Neutrophil (primary cell): ENCODE measurements around the gene PBRM1.
A peak's percentile ranks its signal among the peaks of the same experiment; 100 is the strongest.

ENCODE experiments used
- H3K27ac ChIP-seq: fragments of 200-600 bp; sonication (generic); 2 replicates; pipeline ENCODE4 v1.5.1; 2016; ENCODE audit warnings: mild to moderate bottlenecking, moderate library complexity
- H3K27me3 ChIP-seq: fragments of 200-600 bp; sonication (generic); 2 replicates; pipeline ENCODE4 v1.6.0; 2016; ENCODE audit warnings: mild to moderate bottlenecking
- H3K36me3 ChIP-seq: fragments of 200-600 bp; sonication (generic); 2 replicates; pipeline ENCODE4 v1.5.1; 2017
- H3K4me1 ChIP-seq, 2 experiments: fragments of 200-600 bp in 1 of 2; sonication (generic) in 1 of 2; 1 replicate in 1 of 2; 2 replicates in 1 of 2; pipeline versions ENCODE4 v1.5.1 to v1.6.1; 2013 to 2016; ENCODE audit warnings: low read depth in 1 of 2, low read length in 1 of 2, mild to moderate bottlenecking in 1 of 2, moderate library complexity in 1 of 2; ENCODE audit not compliant: control insufficient read depth in 1 of 2, insufficient read depth in 1 of 2
- H3K4me3 ChIP-seq, 2 experiments: fragments of 200-600 bp in 1 of 2; sonication (generic) in 1 of 2; 1 replicate in 1 of 2; 2 replicates in 1 of 2; pipeline ENCODE4 v1.5.1; 2013 to 2016; ENCODE audit warnings: low read depth in 1 of 2, low read length in 1 of 2, mild to moderate bottlenecking in 1 of 2, moderate library complexity in 1 of 2
- H3K9me3 ChIP-seq: fragments of 200-600 bp; sonication (generic); 2 replicates; pipeline ENCODE4 v1.5.1; 2016
- CTCF ChIP-seq: fragments of 200-600 bp; sonication (generic); IDR thresholded peaks from 2 replicates; pipeline ENCODE4 v1.5.1; 2016; ENCODE audit warnings: antibody characterized with exemption

PBRM1 gene

GRCh38 chr3:52690560-52690959 lies 4.8 kb upstream of the PBRM1 start:
- no peaks in the 10 kb centered on the region for H3K27me3 ChIP-seq
- peaks cover 33% of the 10 kb centered on the region for H3K36me3 ChIP-seq
- no peaks in the 10 kb centered on the region for H3K9me3 ChIP-seq
- no peak for TF ChIP-seq CTCF
- no peak overlapping the region for H3K27ac ChIP-seq
- H3K4me3 ChIP-seq = no peak overlapping the region
- peaks cover 8 to 11% of the 10 kb centered on the region in 2 experiments for H3K4me1 ChIP-seq

DNA sequence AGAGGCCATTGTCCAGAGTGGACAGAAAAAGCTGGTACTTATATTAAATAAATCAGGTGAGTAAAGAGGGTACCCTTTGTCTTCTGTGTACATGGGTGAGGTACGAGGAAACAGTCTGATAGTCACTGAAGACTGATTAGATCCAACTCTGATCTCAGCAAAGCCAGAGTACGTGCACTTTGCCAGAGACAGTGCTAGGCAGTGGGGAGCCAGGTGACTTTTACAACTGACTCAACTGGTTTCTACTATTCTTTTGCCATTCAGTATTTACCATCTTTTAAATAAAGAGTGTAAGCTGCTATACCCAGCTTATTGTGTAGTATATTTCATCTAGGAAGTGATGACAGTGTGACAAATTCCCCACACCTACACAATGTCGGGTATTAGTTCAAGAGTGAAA lies 3.4 kb upstream of the PBRM1 start:
- H3K36me3 ChIP-seq = peaks cover 20% of the 10 kb centered on the region
- no peaks in the 10 kb centered on the region for H3K9me3 ChIP-seq
- H3K4me3 ChIP-seq = no peak overlapping the region
- no peak for TF ChIP-seq CTCF
- no peak overlapping the region for H3K27ac ChIP-seq
- H3K4me1 ChIP-seq = peaks cover 16 to 21% of the 10 kb centered on the region in 2 experiments
- H3K27me3 ChIP-seq = no peaks in the 10 kb centered on the region

- H3K36me3 ChIP-seq = peaks cover 13% of the 10 kb centered on the region
- no peaks in the 10 kb centered on the region for H3K9me3 ChIP-seq
- H3K4me3 ChIP-seq = no peak overlapping the region
- no peaks in the 10 kb centered on the region for H3K27me3 ChIP-seq
- no peak overlapping the region for H3K27ac ChIP-seq
- H3K4me1 ChIP-seq = peaks cover 16 to 21% of the 10 kb centered on the region in 2 experiments
- TF ChIP-seq CTCF = no peak
Observed at GRCh38 chr3:52688266-52688665, 2.6 kb upstream of the PBRM1 start.

DNA sequence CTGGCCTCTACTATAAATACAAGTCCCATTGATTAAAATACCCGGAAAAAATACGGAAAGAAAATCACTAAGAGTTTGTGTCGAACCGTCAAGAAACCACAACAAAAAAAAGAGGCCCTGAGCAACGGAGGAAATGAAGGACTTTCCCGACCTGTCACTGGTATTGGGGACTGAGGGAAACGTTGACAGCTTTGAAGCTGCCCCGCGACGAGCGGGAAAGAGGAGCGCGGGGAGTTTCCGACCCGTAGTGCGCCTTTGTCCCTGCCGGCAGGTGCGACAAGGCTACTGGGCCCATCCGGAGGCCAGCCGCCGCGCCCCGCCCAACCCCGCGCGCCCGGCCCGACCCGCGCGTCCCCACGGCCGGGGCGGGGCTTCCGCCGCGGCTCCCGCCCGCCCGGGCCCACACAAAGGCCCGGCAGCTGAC lies 416 bp downstream of the PBRM1 start:
- Histone ChIP-seq H3K27me3 (no peaks in the 10 kb centered on the region), H3K4me3 (peak overlapping the region; percentile 69 to 80), H3K4me1 (peaks cover 16 to 21% of the 10 kb centered on the region in 2 experiments), H3K36me3 (no peaks in the 10 kb centered on the region), H3K27ac (peak overlapping the region; percentile 98), H3K9me3 (no peaks in the 10 kb centered on the region)
- TF ChIP-seq CTCF = no peak

GRCh38 chr3:52684184-52684583 lies 1.5 kb downstream of the PBRM1 start:
- no peak for TF ChIP-seq CTCF
- no peak overlapping the region for H3K4me3 ChIP-seq
- H3K27me3 ChIP-seq = no peaks in the 10 kb centered on the region
- peak overlapping the region; percentile 98 for H3K27ac ChIP-seq
- H3K9me3 ChIP-seq = no peaks in the 10 kb centered on the region
- peaks cover 4% of the 10 kb centered on the region for H3K36me3 ChIP-seq
- peaks cover 16 to 21% of the 10 kb centered on the region in 2 experiments for H3K4me1 ChIP-seq

DNA sequence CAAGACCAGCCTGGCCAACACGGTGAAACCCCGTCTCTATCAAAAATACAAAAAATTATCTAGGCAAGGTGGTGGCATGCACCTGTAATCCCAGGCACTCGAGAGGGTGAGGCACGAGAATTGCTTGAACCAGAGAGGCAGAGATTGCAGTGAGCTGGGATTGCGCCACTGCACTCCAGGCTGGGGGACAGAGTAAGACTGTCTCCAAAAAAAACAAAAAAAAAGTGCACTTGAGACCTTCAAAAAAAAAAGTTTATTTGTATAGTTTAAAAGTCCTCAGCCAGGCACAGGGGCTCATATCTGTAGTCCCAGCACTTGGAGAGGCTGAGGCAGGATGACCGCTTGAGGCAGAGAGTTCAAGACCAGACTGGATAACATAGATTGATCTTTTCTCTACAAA lies 2.1 kb downstream of the PBRM1 start:
- Histone ChIP-seq H3K36me3 (peaks cover 10% of the 10 kb centered on the region), H3K4me1 (peaks cover 16 to 21% of the 10 kb centered on the region in 2 experiments), H3K4me3 (no peak overlapping the region), H3K9me3 (no peaks in the 10 kb centered on the region), H3K27me3 (no peaks in the 10 kb centered on the region), H3K27ac (no peak overlapping the region)
- no peak for TF ChIP-seq CTCF
